Fibroblast of peridontal ligament (primary cell): ENCODE measurements around the gene SLC19A2.

ENCODE experiments used
- DNase-seq: peaks from one replicate; pipeline ENCODE4 v3.0.0-alpha.2; 2010; ENCODE audit errors: extremely low read depth

The SLC19A2 gene

DNA sequence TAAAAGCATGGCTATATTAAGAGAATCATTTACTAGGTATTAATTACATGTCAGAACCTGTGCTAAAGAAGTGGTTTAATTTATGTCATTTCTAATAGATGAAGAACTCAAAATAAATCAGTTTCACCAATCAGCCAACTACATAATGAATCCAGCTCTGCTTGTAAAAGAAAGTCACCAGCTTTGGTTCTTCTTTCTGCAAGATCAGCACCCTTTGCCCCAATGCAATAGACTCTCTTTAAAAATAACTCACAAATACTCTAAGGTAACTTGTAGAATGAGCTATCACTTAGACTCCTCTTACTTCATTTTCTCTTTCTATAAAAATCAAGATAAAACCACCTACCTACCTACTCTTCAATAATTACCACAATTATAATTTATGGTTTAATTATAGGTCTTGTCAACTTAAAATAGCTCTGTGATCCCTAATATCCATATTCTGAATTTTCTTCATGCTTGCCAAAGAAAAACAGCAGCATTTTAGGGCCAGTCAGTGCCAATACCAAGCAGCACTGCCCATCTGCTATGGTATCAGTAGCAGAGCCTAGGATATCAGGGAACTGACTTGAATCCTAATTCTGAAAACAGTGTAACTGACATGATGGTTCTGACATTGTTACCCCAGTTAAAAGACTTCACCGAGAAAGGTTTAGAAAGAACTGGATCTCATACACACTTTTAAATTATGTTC is 11.3 kb downstream of the SLC19A2 start:
- DNase-seq = no peak

DNA sequence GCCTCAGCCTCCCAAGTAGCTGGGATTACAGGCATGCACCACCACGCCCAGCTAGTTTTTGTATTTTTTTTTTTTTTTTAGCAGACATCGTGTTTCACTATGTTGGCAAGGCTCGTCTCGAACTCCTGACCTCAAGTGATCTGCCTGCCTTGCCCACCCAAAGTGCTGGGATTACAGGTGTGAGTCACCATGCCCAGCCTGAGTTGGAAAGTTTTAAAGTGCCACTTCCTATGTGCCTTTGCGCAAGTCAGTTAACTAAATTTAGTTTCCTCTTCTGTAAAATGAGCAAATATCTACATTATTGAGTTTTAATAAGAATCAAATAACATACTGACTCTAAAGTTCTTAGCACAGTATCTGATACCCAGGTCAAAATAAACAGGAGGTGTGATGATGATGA is 12.4 kb downstream of the SLC19A2 start:
- no peak for DNase-seq

DNA sequence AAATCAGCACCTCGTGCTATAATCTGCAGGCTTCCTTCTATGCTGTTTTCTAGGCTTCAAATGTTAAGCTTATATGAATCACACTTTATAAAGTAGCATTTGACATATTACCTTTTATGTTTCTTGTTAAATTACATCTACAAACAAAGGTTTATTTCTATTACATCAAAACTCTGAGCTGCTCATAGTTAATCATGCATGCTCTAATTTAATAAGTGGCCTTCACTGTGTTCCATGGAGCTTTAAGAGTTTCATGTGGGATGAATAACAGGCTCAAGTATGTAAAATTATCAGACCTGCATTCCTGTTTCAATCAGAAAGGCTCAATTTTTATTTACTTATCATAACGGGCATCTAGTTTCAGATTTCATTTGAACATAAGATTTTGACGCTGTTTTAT is 13.0 kb downstream of the SLC19A2 start:
- DNase-seq = no peak

DNA sequence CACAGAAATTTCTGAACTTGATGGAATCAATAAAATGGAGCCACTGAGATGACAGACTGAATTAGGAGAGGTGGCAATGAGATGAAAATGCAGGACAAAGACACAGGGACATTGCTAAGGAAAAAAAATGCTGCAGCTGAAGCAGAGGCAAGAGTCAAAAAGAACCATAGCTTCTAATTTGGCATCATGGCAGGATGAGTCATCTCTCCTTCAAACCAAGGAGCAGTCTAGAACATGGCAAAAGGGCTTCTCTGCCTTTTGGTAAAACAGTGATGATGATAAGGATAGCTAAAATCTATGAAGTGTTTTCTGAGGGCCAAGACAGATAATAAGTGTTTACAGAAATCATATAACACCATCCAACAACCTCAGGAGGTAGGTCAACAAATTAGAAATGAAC is 16.8 kb downstream of the SLC19A2 start:
- peak; percentile 25 for DNase-seq

DNA sequence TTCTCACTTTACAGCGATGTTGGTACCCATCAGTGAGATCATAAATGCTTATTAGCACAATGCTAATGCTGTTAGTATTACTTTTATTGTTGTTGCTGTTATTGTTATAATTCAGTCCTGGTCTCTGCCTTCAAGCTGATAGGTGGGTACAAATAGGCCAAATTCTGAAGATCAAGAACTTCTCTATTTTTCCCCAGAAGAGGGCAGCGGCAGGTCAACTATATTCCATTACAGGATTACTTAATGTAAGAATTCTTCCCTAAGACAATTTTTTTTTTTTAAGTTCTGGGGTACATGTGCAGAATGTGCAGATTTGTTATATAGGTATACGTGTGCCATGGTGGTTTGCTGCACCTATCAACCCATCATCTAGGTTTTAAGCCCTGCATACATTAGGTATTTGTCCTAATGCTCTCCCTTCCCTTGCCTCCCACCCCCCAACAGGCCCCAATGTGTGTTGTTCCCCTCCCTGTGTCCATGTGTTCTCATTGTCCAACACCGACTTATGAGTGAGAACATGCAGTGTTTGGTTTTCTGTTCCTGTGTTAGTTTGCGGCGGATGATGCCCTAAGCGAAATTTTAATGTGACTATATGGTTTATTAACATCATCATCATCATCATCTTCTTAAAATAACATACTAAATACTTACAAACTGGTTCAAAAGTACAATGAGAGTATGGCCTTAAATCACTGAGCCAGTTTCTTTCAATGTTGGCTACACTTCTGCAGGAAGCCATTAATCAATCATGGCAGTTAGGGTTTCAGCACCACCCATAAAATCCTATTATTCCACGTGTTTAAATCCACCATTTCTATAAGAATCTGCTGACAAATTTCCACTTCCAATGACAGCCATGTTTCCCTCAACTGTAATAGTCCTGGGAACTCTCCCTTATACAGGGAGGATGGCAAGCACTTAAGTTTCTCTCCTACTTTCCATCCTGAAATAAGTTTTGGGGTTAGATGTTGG is 19.2 kb downstream of the SLC19A2 start:
- peak; percentile 73 for DNase-seq

DNA sequence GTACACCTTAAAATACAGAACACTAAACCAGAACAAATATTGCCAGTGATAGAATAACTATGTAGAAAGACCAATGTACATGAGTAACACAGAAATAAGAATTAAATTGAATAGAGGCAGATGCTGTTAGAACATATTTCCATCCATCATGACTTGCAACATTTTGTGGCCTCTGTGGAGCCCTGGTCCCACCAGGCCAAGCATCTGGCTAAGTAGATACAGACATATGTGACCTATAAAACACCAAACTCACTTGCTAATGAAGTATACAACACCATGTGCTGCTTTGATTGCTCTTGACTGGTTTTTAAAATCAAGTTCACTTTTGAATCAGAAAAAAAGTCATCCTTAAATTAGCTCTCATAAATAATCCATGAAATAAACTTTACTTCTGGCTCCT is 20.5 kb downstream of the SLC19A2 start:
- DNase-seq = no peak

DNA sequence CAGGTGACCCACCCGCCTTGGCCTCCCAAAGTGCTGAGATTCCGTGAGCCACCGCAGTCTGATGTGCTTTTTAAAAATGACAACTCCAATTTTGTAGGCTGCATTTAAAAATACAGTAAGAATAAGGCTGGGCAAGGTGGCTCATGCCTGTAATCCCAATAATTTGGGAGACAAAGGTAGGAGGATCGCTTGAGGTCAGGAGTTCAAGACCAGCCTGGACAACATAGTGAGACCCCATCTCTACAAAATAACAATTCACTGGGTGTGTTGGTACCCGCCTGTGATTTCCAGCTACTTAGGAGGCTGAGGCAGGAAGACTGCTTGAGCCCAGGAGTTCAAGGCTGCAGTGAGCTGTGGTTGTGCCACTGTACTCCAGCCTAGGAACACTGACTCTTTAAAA is 23.4 kb downstream of the SLC19A2 start:
- DNase-seq = no peak

DNA sequence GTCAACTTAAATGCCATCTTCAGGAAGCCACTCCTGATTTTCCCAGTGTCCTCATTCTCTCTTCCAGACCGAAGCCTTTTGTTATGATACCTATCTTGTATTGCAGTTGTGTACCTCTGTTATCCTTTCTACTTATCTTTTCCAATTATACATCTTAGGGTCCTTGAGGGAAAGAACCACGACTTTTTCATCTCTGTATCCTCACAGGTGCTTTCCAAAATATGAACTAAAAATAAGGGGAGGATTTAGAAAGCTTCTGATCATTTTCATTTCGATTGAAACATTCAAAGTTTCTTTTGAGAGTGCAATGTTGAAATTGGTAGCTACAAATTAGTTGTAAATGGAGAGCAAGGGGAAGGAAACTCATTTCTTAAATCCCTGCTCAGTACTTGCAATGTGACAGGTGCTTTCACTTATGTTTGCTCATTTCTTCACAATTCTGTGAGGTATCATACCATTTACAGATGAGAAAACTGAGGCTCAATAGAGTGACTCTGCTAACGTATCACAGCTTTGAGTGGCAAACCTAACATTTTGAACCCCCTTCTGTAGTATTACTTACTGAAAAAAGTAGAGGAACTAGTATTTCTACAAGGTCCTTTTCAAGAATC is 24.2 kb downstream of the SLC19A2 start:
- no peak for DNase-seq

DNA sequence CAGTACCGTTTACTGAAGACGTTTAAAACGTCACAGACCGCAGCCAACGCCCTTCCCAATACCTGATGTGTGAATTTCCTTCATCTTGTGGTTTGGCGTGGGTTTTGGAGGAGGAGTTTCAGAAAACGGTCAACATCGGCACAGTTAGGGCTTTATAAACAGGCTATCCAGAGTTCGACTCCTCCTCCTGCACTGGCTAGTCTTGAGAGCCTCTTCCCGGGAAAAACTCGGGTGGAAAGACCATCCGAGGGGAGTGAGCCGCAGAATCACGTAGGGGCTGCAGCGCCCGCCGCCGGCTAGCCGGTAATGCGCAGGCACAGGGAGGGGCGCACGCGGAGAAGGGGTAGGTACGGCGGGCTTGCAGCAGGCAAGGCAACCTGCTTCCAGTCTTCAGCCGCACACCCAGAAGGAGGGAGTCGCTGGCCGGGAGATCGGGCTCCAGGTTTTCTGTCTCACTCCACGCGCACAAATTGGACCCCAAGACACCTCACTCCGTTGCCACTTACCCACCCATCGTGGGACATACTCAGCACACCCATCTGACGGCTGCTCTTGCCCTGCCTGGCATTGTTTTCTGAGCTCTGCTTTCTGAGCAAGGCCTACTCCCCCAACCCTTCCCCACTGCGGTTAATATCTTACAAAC is 25.4 kb downstream of the SLC19A2 start:
- DNase-seq = peak; percentile 4

DNA sequence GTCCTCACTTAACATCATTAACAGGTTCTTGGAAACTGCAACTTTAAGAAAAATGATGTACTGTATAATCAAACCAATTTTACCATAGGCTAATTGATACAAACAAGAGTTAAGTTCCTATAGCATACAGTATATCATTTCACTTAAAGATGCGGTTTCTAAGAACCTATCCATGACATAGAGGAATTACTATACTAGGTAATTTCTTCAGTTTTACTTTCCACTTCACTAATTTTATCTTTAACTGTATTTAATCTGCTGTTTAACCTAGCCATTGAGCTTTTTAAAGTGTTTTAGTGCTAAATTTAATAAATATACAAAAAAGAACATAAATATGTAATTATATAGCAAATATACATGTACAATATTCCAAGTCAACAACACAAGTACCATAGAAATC is 28.3 kb downstream of the SLC19A2 start:
- DNase-seq = no peak

DNA sequence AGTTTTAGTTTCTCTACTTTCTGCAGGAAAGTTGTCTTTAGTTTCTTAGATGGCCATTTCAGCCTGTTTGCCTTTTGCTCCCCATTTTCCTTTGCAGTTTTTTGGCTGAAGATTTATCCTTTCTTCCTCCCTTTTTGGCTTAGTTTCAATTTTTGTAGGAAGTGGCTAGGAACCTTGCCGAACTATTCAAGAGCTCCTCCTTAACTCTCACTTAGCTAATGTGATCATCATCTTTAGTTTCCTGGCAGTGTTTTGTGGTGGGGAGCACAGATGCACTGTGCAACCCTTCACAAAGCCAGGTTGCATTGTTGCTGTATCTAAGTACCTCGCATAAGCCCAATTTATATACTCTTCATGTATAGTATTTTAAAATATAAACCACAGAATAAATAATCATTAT is 29.7 kb downstream of the SLC19A2 start:
- no peak for DNase-seq

DNA sequence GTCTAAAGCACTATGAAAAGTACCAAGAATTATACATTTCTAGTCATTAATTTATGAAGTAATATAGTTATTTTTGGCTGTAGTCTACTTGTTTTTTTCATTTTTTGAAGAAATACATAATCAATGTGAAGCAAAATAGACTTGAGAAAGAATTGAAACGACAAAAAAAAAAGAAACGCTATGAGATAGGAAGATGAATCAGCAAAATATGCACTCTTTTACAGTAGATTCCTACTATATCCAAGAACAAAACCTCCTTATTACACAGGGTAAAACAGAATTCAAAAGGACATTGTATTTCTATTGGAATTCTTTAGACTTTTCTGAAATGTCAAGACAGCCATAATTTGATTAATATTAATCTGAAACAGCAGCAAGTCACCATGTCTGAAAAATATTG is 32.8 kb downstream of the SLC19A2 start:
- DNase-seq = no peak

DNA sequence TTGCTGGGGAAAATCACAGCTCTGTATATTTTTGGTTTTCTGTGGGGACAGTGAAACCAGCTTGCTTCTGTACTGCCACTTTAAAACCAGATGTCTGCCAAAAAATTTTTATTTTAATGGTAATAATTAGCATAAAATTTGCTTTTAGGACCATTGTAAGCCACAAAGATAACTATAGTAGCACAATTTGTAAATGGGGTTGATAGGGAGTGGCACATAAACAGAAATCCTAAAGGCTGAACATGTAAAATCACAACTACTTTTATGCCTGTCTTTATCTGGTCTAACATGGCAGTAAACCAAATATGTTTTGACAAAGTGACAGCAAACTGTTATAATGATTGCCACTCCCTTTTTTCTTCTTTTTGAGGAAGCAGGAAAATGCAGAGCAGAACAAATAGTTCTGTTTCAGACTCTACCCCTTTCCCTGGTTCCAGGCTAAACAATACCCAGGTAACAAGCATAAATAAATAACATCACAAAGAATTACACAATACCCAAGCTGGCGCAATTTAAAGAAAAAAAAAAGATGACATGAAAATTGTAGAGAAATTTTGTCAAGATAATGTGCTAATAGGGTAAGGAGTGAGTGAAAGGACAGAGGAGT is 34.4 kb downstream of the SLC19A2 start:
- DNase-seq = no peak

DNA sequence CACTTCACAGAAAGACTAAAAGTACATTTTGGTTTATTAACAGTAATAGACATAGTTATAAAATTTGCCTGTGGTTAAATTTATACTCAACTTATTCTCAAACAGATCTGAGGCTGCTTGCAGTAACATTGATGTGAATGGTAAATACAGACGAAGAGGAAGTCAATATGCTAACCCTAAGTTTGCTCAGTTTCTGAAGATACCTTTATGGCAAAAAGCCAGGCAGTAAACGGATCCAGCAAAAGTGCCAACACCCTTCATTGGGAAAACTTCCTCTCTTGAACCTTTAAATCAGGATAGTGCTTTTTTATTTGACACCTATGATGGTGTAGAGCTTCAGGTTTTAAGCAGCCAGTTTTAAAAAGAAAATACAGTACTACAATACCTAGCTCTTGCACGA is 41.8 kb downstream of the SLC19A2 start:
- no peak for DNase-seq

DNA sequence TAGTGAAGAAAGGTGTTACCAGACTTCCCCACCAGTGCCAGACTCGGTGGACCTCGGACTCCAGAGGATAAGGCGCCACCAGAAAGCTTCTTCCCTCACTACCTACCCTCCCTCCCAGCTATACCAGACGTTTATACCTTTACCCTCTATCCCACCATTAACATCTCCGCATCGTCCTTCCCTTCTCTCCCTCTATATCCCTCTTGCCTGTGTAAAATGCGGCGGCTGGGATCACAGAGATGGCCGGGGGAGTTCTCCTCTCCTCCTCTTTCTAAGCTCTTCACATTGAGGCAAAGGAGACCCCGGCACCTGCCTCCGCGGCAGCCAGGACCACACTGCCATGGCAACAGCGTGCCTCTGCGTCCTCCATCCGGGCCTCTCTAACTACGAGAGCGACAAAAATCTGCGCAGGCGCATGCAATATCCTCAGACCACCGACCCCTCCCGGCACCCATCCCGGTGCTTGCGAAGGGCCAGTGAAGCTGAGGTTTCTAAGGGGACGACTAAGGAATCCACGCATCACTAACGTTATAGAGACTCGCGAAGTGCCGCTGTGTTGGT is 58.6 kb downstream of the SLC19A2 start, which contains the start of gene CCDC181:
CCDC181 (minus strand) TSS at position 394 of the 561 bp plus-strand sequence. CDS start 2,547 bp downstream, outside the sequence.
- DNase-seq = peak; percentile 42

DNA sequence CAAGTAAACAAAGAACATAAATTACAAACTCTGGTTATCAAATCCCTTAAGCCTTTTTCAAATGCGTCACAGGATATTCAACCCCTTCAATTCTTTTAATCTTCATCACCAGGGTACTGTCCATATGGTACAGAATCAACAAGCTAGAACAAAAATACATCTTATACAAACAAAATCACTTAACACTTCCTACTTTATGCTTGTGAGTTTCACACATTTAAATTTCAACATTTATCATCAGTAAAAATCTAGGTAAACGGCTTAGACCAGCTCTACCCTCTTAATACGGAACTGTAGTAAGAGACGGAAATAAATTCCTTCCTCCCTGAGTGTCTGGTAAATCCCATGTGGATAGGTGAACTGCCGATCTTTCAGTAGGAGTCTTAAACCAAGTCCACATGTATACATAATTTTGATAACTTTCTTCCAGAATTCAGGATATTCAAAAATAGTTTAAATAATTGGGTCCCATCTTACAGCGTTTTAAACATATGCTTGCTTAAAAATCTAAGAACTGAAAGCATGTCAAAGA is 59.5 kb downstream of the SLC19A2 start:
- peak; percentile 7 for DNase-seq

DNA sequence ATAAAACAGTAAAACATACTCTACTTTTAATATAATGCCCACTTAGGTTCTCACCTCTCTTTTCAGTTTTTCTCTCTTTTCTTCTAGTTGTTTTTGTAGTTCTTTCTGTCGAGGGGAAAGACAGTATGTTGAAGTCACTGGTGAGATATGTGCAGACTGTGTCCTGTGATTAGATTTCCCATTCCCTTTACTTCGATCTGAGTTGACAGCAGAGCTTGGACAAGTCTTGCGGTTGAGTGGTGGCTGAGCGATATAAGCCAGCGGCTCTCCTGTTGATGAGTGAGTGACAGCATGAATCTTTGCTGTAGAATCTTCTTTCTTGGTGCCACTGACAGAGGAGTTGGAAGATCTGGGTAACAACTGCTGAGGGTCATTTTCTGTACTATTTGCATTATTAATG is 64.4 kb downstream of the SLC19A2 start:
- no peak for DNase-seq

DNA sequence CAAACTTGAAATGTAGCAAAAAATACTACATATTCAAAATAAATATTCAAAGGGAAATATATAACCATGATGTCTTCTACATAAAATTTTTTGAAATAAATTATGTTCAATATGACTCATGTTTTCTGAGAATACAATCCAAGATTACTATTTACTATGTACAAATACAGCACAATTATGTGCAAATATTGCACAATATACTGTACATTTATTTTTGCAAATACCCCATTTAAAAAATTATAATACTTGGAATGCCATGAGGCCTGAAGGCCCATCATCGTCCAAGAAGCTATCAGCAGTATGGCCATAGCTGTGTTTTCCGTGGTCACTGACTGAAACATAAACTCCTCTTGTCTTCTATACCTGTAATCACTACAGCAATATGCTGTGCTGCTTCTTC is 70.8 kb downstream of the SLC19A2 start:
- no peak for DNase-seq
